EH (cell line): ENCODE results near the gene FERMT1.

Source experiments
- DNase-seq: peaks from one replicate; pipeline ENCODE4 v3.0.0-alpha.2; 2015; ENCODE audit warnings: low read depth

Gene FERMT1

GRCh38 chr20:6122873-6123648, at the start of gene FERMT1:
FERMT1 (minus strand) TSS chr20:6123030; CDS start chr20:6119554, 3,476 bp downstream.
- peak; percentile 71 for DNase-seq

GRCh38 chr20:6169251-6169650, 46.4 kb upstream of the FERMT1 start:
- peak; percentile 55 for DNase-seq

- no peak for DNase-seq
Measured at GRCh38 chr20:6168204-6168603, 45.4 kb upstream of the FERMT1 start.

- no peak for DNase-seq
Measured at GRCh38 chr20:6165346-6165745, 42.5 kb upstream of the FERMT1 start.

- no peak for DNase-seq
Measured at GRCh38 chr20:6164421-6165341, 41.9 kb upstream of the FERMT1 start.

- no peak for DNase-seq
Measured at GRCh38 chr20:6160736-6161135, 37.9 kb upstream of the FERMT1 start.

GRCh38 chr20:6157345-6157744, 34.5 kb upstream of the FERMT1 start:
- DNase-seq: no peak

GRCh38 chr20:6152777-6153176, 29.9 kb upstream of the FERMT1 start:
- no peak for DNase-seq

- no peak for DNase-seq
Measured at GRCh38 chr20:6148073-6148472, 25.2 kb upstream of the FERMT1 start.

GRCh38 chr20:6142348-6142993, 19.6 kb upstream of the FERMT1 start:
- peak; percentile 57 for DNase-seq

- peak; percentile 3 for DNase-seq
Measured at GRCh38 chr20:6140947-6141346, 18.1 kb upstream of the FERMT1 start.

- DNase-seq: no peak
Measured at GRCh38 chr20:6135347-6135746, 12.5 kb upstream of the FERMT1 start.

GRCh38 chr20:6134592-6134991, 11.8 kb upstream of the FERMT1 start:
- no peak for DNase-seq

GRCh38 chr20:6130045-6130444, 7.2 kb upstream of the FERMT1 start:
- DNase-seq: no peak

- no peak for DNase-seq
Measured at GRCh38 chr20:6127825-6128224, 5.0 kb upstream of the FERMT1 start.

- DNase-seq: no peak
Measured at GRCh38 chr20:6126846-6127245, 4.0 kb upstream of the FERMT1 start.

GRCh38 chr20:6123649-6124014, 802 bp upstream of the FERMT1 start:
- DNase-seq: no peak

- peak; percentile 40 for DNase-seq
Measured at GRCh38 chr20:6122111-6122872, 538 bp downstream of the FERMT1 start.

- no peak for DNase-seq
Measured at GRCh38 chr20:6121504-6121903, 1.3 kb downstream of the FERMT1 start.

GRCh38 chr20:6120491-6120988, 2.3 kb downstream of the FERMT1 start:
- DNase-seq: no peak

GRCh38 chr20:6116758-6117157, 6.1 kb downstream of the FERMT1 start:
- no peak for DNase-seq
